A673 (cell line): Measurements from ENCODE around the gene ENGASE.

Experiments
- EZH2 ChIP-seq: fragments of 200-600 bp; sonication (generic); IDR thresholded peaks from 2 replicates; pipeline ENCODE4 v1.6.1; 2017; ENCODE audit warnings: borderline replicate concordance, low read depth, mild to moderate bottlenecking, mixed read lengths, antibody characterized with exemption, low read length; ENCODE audit not compliant: poor library complexity, severe bottlenecking
- TF ChIP-seq, protein P1 (sequence below): fragments of 300-800, 200-600 bp; sonication (generic); conservative IDR thresholded peaks from 2 replicates; pipeline ENCODE4 v1.5.1; 2017; ENCODE audit warnings: low read depth, mild to moderate bottlenecking, antibody characterized with exemption, low read length, moderate library complexity, mixed read lengths

DNA sequence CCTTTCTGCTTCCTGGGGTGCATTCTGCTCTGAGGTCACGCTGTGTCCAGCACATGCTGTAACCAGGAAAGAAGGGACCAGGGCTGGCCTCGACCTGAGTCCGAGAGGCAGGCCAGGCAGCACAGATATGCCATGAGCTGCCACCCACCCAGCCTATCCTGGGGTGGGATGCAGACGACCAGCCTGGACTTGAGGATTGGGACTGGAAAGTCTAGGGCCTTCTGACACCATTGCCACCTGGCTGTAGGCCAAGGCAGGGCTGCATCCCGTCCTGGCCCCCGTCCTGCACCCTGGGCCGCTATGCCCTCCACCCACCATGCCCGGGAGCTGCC is 14.3 kb downstream of the ENGASE start:
- TF ChIP-seq, protein P1, sequence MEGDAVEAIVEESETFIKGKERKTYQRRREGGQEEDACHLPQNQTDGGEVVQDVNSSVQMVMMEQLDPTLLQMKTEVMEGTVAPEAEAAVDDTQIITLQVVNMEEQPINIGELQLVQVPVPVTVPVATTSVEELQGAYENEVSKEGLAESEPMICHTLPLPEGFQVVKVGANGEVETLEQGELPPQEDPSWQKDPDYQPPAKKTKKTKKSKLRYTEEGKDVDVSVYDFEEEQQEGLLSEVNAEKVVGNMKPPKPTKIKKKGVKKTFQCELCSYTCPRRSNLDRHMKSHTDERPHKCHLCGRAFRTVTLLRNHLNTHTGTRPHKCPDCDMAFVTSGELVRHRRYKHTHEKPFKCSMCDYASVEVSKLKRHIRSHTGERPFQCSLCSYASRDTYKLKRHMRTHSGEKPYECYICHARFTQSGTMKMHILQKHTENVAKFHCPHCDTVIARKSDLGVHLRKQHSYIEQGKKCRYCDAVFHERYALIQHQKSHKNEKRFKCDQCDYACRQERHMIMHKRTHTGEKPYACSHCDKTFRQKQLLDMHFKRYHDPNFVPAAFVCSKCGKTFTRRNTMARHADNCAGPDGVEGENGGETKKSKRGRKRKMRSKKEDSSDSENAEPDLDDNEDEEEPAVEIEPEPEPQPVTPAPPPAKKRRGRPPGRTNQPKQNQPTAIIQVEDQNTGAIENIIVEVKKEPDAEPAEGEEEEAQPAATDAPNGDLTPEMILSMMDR: no peak
- TF ChIP-seq EZH2: no peak
